Heart left ventricle (tissue), 13 donors: Measurements from ENCODE around the gene ORMDL3.

Source experiments
- CTCF ChIP-seq, 12 donors: fragments of 200-600 bp; sonication (generic) in 4 of 12; IDR thresholded peaks; one replicate each; pipeline versions ENCODE4 v1.5.0 to v1.8.0; 2018 to 2022; ENCODE audit warnings: antibody characterized with exemption in 12 of 12, mild to moderate bottlenecking in 5 of 12
- POLR2A ChIP-seq, 2 donors: fragments of 450-650 bp; IDR thresholded peaks; one replicate each; pipeline ENCODE4 v1.6.1; 2017; ENCODE audit warnings: antibody characterized with exemption in 2 of 2, mild to moderate bottlenecking in 2 of 2, moderate library complexity in 2 of 2
- donor health status: ischemic (EF 13 %, LVEDD 7.1; RV severe dilation, severe dysfunction).
- donor health status: DM: no; HTN: yes; CAD: no.
- donor health status: DM: no; HTN: no; CAD: no.
- donor health status: ischemic (EF 25% LVEDD 6.9; RV normal size, moderate dysfunction).
- donor health status: ischemic (EF 25% LVEDD 5.7; RV mildly dilated, moderate dysfunction).
- donor health status: ischemic (EF 35%, LVEDD 5.7; RV mildly dilated, moderate dysfunction).
- donor health status: nonischemic (EF 11% LVEDD 7.7; RV severe dilation, severe dysfunction).
- donor health status: DM: yes; HTN: yes; CAD: no.
- donor health status: PGD.
- donor health status: ischemic (EF 29% LVEDD 5.4; RV normal size, mild dysfunction).
- donor health status: nonischemic (EF 23%, LVEDD 6.1; RV moderate dilation, normal function).

GRCh38 chr17:39871801-39872200, 55.6 kb downstream of the ORMDL3 start:
- TF ChIP-seq CTCF (IDR thresholded peaks at IDR 0.05): no peak
- TF ChIP-seq POLR2A (IDR thresholded peaks at IDR 0.05): no peak
